HG03520 (cell line): ENCODE measurements around the gene PADI1.

Experiments used
- ATAC-seq: cut with Tn5 transposase; IDR thresholded peaks from one replicate; pipeline ENCODE4 v1.9.1; 2021; ENCODE audit warnings: mild to moderate bottlenecking, moderate library complexity; ENCODE audit not compliant: unreplicated experiment

The PADI1 gene

DNA sequence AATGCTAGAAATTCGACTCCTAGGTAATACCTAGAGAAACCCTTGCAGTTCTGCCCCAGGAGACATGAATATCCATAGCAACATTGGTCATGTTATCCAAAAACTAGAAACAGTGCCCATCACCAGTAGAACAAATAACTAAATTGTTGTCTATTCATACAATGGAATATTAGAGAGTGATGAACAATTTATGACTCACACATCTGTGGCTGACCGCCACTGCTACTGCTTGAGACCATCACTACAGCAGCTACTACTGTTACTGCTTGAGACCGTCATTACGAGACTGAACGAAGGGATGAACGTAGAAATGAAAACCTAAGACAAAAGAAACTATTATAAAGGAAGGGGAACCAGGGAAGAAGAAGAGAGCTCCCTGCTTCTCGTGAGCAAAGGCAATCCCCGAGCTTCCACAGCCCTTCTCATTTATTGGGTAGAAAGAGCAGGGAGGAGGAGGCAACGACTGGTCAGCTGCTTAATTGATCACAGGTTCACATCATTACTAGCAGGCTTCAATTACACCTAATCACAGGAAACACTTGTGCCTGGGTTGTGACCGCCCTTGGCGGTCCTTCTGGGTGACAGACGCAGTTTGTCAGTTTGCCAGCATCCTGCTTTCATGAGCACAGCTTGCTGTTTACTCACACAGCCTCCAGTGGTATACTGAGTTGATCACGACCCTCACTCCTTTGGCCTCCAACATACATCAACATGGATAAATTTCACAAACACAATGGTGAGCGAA, 88.9 kb downstream of the PADI1 start:
- ATAC-seq: no peak

DNA sequence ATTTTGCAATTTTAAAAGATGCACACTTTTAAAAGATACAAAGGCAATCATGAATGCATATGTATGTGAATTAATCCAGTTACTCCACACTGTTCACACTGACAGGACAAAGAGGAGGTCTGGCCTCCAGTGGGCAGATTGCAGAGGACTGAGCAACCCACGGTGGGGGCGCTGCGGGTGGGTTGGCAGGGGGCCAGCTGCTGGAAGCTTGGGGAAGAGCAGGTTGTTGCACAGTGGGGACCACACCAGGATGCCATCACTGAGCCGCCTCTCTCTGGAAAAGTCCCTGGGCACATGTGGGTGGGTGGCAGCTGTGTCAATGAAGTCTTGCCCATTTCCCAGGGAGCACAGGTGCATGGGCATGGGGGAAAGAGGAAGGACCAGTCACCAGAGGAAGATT, 90.4 kb downstream of the PADI1 start:
- no peak for ATAC-seq
